ENCODE results near the gene HEMGN.

Gene HEMGN

DNA sequence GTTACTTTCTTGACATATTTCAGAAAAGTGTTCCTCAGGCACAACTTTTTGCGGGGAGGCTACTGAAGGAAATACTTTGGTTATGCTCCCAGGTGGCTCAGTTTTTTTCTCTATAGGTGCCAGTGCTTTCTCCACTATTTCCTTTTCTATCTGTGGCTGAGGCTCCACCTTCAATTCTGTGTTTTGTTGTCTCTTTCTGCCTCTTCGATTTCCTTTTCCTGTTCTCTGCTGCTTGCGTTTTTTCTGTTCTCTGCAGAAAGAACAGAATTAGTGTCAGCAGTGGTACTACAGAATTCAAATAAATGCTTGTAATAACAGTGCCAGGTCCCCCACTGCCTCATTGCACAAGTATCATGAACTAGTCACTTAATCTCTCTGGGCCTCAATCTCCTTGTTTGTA lies 7.0 kb downstream of the HEMGN start:
- DNase-seq (ENCODE audit: low spot score), result no peak

DNA sequence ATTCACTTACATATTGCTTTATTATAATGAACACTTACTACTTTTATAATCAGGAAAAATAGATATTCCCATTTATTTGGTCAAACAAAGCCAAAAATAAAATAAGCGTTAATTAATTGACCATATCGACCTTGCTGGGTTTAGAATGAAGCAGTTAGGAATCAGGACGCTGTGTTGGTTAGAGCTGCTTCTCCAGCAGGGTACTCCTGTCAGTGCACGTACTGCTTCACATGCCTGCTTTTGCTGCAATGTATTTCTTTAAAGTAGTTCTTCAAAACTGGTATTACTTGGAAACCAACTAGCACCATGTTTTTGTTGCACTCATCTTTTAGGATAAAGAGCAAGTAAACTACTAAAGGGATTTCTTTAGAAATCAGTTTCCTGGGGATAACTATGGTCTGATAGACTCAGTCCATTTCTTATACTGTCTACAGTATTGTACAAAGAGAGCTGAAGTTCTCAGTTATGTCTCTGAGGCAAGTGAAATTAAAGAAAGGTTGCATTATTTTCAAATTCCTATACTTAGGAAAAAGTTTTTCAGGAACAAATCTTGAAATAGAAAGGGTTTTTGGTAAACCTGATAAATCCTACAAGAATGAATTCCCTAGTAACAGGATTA lies 8.9 kb downstream of the HEMGN start:
- no peak for DNase-seq (ENCODE audit: low spot score)

DNA sequence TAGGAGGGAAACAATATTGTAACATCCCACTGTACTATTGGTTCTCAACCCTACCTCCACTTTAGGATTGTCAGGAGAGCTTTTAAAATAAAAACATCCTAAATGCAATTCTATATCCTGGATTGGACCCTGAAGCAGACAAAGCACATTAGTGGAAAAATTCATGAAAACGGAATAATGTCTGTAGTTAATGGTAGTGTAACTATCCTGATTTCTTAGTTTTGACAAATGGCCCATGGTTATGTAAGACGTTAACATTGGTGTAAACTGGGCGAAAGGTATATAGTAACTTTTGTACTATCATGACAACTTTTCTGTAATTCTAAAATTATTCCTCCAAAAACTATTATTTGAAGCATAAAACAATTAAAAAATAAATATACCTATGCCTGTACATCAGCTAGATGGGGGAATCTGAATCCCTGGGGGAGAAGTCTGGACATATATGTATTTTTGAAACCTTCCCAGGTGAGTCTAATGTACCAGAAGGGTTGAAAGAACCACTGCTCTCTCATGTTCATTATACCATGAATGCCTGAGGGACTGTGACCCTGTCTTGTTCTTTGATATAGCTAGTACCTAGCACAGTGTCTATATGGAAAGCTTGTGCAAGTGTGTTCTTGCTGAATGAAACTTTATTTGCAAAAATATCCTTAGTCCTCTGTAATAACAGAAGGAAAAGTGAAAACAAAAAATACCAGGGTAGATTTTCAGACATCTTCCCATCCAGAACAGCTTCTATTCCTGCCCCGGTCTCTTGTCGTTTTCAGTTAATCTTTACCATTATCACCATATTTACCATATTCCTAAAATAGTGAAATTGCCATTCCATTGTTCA lies 12.3 kb downstream of the HEMGN start:
- DNase-seq (ENCODE audit: low spot score), result no peak

DNA sequence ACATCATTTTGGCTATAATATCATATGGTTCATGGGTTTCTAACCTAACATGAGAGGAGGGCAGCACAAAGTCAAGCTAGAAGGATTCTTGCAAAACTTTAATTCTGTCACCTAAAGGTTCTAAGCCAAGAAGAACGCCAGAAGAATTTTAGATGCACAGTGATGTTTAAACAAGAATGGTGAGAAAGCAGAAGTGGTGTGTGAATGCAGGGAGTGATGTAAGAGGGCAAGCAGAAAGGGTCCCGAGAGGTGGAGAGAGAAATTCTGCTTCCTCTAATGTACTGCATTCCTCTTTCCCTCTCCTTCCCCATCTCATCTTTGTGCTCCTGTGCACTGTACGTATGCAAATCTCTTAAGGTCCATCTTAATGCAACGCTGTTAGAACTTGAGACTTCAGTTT lies 13.6 kb downstream of the HEMGN start:
- DNase-seq (ENCODE audit: low spot score), result no peak

DNA sequence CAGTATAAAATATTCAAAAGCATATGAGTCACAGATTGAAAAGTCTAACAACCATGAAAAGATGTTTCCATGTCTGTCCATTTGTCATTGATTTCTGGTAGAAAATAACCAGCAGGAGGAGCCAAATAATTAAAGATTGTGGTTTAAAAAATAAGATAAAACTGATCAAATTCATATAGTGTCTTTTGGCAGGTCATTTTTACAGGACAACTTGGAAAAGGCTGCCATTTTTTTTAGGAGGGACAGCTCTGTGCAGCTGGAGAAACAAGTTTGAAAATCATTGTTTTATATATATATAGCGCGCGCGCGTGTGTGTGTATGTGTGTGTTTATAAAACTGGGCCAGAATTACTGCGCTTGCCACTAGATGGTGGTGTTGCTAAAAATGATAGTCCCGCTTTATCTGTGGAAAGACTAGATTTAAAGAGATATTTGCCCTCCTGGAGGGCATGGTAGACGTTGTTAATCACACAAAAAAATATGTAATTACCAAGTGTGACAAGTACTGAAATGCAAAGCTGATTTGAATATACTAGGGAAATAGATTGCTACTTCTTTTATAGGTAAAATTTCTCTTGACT lies 14.4 kb downstream of the HEMGN start:
- peak; percentile 87 for DNase-seq (ENCODE audit: low spot score)

DNA sequence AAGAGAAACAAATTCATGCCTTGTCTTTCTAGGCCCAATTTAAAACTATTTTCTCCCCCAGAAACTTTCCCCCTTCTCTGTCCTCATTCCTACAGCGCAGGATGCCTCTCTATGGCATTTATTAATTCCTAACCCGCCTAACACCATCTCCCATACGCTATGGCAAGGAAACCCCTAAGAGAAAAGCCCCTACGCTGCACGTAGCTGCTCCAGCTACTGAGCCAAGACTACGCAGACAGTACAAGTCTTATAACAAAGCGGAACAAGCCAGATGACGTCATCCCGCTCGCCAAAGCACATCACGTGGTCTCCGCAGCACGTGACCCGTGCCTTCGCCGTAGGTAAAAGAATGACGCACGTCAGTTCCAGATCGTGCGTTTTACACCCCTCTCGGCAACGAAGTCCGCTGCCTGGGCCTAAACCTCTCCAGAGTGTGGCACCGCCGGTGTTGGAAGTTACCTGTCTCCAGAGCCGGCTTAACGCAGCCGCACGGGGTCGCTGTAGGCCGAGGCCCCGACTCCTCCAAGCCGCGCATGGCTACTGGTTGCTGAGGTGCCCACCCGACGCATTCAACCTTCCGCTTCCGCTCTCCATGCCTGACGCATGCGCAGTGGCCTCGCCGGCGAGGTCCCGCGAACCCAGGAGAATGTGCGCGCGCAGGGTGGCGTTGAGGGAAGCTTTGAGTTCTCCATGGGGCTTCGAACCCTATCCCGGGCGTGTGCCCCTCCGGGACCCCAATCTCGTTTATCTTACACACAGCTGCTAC lies 15.8 kb downstream of the HEMGN start, which contains the start of gene TRMO:
Gene TRMO, minus strand, starts transcription at position 542 of the 766 bp plus-strand sequence. Its CDS starts 7 bp downstream, at position 535.
- peak; percentile 97 for DNase-seq (ENCODE audit: low spot score)

DNA sequence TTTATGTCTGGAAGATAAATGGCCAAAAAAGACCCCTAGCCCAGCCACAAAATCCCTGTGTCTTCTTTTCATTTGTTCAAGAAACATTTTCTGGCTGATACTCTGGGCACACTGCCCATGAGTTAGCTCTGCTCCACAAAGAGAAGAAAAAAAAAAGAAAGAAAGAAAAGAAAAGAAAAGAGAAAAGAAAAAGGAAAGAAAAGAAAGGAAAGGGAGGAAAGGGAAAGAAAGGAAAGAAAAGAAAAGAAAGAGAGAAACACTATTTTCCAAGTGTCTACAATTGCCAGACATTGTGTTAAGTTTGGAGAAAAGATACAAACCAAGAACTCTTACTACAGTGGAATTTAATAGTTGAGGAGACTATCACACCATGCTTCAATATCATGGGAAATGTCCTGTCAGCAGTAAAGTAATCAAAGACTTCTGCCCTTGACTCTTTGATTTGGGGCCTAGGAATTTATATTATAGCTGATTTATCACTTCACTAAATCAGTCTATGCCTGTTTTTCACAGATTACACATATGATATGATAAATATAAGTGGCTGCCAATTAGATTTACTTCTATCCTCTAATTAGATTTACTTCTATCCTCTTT lies 18.7 kb downstream of the HEMGN start:
- no peak for DNase-seq (ENCODE audit: low spot score)

DNA sequence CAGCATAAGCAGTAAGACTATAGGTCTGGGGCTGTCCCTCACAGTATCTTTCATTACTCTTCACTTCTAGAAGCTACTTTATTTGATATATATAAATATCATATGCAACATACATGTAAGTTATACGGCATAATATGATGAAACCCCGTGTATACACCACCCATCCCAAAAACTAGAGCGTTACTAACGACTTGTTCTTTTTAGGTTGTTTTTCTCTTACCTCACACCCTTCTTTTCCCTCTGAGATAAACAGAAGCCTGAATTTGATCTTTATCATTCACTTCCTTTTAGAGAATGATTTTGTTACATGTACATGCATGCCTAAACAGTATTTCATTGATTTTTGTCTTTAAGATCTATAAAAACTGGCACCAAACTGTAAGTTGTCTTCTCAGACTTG lies 19.4 kb downstream of the HEMGN start:
- no peak for DNase-seq (ENCODE audit: low spot score)

DNA sequence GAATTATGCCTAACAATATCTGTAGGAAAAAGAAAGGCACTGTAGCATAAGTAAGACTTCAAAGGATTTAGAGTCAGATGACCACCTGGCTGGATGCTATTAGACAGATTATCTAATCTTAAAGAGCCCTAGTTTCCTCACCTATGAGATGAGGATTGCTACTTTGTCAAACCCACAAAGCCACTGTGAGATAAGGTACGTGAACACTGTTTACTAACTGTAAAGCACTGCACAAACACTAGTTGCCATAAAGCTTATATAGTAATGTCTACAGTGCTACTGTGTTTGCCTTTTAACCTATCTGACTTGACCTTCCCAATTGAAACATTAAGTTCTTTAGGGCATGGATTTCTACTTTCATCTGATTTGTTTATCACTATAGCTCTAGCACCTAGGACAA lies 26.0 kb downstream of the HEMGN start:
- DNase-seq (ENCODE audit: low spot score), result no peak

DNA sequence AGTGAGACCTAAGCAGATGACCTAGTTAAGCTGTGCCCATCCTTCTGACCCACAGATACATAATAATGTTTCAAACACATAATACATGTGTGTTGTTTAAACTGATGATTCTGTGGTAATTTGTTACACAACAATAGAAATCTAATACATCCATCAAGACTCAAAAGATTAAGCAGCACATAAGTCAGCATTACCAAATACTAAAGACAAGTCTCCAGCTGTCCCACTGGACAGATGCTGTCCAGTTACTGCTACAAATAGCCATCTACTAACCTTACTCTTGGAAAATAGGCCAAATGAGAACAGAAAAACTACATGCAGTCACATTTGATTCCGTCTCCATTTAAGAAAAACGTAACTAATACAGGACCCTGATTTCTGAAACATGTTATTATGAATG lies 26.4 kb downstream of the HEMGN start:
- DNase-seq (ENCODE audit: low spot score), result no peak

DNA sequence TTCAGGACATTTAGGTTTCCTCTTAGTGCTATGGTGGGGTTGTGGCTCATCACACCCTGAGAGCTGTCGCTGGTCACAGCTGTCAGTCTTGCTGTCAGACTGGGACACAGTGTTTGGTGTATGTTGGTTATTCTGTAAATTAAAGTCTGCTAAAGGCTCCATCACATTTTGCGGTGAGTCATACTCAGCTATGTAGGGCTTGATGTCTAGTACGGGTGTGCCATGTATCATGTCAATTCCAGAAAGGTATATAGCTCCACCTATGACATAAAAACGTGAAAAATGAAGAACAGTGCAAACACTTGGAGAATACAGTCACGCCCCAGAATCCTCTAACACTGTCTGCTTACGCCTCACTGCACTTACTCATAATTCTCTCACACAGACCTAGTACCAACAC lies 27.6 kb downstream of the HEMGN start:
- DNase-seq (ENCODE audit: low spot score), result no peak

DNA sequence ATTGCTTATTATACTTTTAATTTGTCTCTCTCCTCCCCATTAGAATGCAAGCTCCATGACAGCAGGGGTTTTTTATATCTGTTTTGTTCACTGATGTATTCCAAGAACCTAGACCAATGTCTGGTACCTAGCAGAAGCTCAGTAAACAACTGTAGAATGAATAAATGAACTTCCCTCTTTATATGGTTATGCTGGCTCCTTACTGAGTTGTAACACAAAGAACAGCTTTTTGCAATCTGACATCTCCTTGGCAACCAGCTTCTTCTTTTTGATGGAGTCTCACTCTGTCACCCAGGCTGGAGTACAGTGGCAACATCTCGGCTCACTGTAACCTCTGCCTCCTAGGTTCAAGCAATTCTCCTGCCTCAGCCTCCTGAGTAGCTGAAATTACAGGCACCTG lies 29.3 kb downstream of the HEMGN start:
- DNase-seq (ENCODE audit: low spot score), result no peak

DNA sequence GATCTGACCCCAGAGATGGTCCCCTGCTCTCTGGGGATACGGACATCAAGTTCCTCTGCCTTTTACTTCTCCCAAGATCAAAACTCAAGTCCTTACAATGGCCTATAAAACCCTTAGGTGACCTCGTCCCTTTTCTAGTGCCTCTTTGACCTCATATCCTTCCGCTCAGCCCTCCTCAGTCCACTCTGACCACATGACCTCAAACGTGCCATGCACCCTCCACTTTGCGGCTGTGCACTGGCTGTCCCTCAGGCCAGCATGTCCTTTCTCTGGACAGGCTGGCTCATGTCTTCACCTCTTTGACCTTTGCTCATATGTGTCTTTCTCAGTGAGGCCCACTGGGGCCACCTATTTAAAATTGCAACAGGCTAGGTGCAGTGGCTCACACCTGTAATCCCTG lies 30.3 kb downstream of the HEMGN start:
- no peak for DNase-seq (ENCODE audit: low spot score)

DNA sequence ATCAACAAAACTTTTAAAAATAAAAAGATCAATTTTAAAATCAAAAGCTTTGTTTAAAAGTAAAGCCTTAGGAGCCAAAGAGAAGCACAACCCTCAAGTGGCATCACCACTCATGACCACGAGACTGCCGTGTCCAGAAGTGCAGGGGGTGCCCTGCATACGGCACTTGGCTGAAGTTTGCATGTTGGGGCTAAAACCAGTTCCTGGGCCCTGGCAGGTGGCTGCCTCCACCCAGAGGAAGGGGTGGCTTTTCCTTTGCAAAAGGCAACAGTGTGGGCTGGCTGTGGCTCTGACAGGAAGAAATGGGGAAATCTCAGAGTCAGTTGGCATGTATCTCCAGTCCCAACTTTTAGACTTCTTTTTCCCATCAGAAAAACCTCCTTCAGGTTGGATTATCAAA lies 30.9 kb downstream of the HEMGN start:
- no peak for DNase-seq (ENCODE audit: low spot score)

DNA sequence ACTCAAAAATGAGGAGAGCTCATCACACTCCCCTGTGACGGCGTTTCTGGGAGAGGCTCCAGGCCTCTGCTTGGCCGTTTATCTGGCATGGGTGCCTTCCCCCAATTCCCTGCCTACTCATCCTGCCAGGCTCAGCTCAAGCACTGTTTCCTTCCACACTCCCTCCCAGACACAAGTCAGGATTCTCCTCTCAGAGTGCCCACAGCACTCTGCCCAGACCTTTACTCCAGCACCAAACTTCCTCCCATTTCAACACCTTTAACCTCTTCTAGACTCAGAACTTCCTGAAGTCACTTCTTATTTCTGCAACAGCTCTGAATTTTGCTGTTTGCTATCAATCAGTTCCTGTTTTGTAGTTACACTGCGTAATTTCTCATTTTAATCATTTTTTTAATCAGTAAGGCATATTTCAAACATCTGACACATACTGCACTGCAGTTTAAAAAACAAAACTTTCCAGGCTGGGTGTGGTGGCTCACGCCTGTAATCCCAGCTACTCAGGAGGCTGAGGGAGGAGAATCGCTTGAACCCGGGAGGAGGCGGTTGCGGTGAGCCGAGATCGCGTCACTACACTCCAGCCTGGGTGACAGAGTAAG lies 31.6 kb downstream of the HEMGN start:
- DNase-seq (ENCODE audit: low spot score), result no peak

DNA sequence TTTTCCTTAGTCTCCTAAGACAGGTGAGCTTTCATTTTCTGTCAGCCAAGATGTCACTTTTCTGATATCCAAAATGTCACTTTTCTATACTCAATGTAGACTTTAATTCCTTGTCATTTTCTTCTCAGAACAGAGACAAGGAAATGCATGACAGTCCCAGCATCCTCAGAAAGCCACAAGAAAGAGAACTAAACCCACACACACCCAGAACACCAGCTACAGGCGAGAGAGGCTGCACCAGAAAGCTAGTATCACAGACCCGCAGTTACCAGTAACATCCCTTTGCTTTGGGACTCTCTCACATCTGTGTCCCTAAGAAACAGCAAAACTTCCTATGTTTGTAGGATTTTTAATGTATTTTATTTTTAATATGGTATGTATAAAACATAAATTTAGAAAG lies 32.7 kb downstream of the HEMGN start:
- no peak for DNase-seq (ENCODE audit: low spot score)

DNA sequence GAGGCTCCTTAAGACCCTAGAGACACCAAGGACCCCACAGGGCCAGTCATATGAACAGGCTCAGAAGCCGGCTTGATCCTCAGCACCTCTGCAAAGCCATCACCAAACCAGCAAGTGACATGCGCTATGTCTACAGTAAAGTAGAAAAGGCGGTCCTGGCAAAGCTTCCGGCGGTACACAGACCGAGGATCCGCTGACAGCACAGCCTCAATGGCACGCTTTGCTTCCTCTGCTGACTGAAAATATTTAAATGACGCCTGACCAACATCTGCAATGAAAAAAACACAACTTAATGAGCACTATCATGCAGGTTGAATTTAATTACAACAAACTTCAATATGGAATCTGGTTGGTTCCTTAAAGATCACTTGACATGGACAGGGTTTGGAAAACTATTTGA lies 33.2 kb downstream of the HEMGN start:
- no peak for DNase-seq (ENCODE audit: low spot score)

DNA sequence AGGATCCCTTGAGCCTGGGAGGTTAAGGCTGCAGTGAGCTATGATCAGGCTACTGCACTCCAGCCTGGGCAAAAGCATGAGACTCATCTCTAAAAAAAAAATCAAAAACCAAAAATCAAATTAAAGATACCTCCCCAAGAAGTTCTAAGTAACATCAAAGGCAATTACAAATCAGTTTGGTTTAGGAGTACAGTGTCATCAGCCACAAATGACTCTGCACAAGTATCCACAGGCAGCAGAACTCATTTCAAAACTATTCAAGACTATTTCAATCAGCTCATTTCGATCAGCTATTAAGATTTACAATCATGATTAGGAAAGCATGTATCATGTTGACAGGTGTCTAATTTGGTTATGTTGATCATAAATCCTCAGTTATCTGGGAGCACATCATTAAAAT lies 34.8 kb downstream of the HEMGN start:
- DNase-seq (ENCODE audit: low spot score), result no peak

DNA sequence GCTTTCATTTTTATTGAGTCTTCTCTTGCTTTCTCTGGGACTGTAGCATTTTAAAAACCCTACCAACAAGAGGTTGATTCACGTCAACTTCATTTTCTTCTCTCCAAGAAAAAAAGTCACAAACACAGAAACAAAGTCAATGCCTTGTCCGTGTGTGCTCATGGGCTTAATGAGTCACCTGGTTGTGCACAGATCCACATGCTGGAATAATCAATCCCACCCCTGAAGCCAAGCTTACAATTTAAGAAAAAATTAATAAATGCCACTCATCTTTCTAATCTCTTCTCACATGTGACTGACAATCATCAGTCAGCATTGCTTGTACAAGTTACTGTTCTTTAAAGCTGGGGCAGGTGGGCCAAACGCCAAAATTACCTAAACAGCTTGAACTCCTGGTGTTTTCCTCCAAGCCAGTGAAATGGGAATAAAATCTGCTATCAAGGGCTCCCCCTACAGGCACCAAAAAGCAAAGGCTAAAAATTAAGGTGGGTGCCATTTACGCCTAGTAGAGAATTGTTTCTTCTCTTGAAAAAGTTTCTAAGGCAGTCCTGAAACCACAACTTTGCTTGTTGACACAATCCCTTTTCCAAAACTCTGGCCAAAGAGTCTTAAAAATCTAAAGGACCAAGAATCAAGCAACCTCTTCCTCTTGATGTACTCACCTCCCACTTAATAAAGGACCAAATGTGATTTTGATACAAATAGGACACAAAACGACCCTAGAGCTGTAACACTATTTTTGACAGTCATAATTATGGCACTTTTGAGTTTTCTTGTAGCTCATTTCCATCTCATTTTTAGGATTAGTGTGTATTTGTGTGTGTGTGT lies 37.0 kb downstream of the HEMGN start:
- DNase-seq (ENCODE audit: low spot score), result no peak

DNA sequence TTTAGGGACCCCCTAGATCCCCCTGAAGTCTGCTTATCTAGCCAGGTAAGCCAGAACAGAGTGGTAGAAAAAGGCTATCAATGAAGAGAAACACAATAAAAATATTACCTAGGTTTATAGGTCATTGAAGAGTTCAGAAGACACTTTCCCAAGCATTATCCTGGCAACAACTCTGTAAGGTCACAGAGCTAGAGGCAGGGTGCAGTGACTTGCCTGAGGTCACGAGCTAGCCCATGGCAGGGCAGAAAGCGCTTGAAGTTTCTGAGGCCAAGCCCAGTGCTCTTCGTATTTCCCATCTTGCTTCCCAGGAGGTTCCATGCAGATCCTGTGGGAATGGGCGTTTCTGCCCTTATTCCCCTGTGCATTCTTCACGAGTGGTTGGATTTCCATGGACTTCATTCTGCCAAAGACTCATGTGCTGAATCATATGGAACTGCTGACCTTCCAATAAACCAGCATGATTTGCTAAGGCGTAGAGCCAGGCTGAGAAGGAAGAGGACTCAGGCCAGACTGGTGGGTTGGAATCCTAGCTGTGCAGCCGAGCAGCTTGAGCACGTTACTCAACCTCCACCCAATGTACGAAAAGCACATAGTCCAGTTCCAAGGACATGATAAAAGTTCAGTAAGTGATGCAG lies 37.8 kb downstream of the HEMGN start:
- no peak for DNase-seq (ENCODE audit: low spot score)
